Measurements from ENCODE around the gene C13orf42.

DNA sequence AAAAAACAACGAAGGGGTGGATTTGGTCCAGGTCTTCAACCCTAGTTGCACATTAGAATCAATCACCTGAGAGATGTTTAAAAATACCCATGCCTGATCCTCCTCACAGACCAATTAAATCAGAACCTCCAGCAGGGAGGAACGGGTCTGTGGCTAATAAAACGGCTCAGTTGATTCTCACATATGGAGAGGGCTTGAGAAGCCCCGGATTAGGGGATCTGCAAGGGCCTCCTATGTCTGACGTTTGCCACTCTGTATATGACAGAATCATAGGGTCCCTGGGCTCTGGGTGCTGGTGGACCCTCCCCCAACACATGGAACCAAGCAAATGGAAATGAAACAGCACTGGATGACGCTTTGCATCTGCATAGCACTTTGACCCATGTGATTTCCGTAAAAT is 36.7 kb upstream of the C13orf42 start:
- TF ChIP-seq, protein P1, sequence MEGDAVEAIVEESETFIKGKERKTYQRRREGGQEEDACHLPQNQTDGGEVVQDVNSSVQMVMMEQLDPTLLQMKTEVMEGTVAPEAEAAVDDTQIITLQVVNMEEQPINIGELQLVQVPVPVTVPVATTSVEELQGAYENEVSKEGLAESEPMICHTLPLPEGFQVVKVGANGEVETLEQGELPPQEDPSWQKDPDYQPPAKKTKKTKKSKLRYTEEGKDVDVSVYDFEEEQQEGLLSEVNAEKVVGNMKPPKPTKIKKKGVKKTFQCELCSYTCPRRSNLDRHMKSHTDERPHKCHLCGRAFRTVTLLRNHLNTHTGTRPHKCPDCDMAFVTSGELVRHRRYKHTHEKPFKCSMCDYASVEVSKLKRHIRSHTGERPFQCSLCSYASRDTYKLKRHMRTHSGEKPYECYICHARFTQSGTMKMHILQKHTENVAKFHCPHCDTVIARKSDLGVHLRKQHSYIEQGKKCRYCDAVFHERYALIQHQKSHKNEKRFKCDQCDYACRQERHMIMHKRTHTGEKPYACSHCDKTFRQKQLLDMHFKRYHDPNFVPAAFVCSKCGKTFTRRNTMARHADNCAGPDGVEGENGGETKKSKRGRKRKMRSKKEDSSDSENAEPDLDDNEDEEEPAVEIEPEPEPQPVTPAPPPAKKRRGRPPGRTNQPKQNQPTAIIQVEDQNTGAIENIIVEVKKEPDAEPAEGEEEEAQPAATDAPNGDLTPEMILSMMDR (IDR thresholded peaks at IDR 0.05) = no peak
- TF ChIP-seq POLR2AphosphoS5 (IDR thresholded peaks at IDR 0.05) = no peak
